GM19467 (cell line): ENCODE data around the gene RAP1GAP2.
"Not testable (repeated sequence)": the region's sequence is repeated elsewhere in the genome, so short reads cannot be mapped to it uniquely, and the experiment has no call there.

Experiments used
- ATAC-seq: cut with Tn5 transposase; IDR thresholded peaks from one replicate; pipeline ENCODE4 v1.9.1; 2021; ENCODE audit warnings: mild to moderate bottlenecking, moderate library complexity; ENCODE audit not compliant: unreplicated experiment

Gene RAP1GAP2

GRCh38 chr17:3015890-3016289 lies 219.7 kb downstream of the RAP1GAP2 start:
- ATAC-seq: no peak

- no peak for ATAC-seq
Measured at GRCh38 chr17:3017936-3018335, 221.7 kb downstream of the RAP1GAP2 start.

DNA sequence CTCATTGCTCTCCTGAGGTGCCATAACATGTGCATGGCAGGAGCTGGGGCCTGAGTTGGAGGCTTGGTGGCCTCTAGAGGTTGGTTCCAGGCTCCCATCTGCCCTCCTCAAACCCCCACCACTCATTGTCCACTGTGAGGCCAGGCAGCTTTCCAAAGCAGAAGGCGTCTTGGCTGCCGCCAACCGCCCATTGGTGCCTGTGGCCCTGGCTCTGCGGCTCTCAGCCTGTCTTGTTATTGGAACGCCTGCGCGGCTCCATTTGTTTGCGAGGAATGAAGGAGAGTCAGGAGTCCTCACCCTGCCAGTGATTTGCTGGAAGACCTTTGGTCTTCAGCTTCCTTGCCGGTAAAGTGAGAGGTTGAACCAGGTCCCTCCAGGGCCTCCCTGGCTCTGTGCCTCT lies 223.5 kb downstream of the RAP1GAP2 start:
- no peak for ATAC-seq

DNA sequence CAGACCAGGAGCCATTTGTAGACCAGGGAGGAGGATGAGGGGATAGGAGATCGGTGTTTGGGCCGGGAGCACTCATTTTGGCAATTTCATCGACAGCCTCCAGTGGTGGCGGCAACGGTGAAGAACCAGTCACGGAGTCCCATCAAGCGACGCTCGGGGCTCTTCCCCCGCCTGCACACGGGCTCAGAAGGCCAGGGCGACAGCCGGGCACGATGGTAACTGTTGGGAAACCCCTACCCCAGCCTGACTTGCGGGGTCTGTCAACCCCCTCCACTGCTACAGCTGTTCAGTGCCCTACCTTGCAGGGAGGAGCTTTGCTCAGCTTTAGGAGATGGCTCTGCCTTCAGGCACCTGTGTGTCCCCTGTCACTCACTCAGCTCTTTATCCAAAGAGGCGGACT lies 224.1 kb downstream of the RAP1GAP2 start:
- no peak for ATAC-seq

- no peak for ATAC-seq
Measured at GRCh38 chr17:3022197-3022596, 226.0 kb downstream of the RAP1GAP2 start.

DNA sequence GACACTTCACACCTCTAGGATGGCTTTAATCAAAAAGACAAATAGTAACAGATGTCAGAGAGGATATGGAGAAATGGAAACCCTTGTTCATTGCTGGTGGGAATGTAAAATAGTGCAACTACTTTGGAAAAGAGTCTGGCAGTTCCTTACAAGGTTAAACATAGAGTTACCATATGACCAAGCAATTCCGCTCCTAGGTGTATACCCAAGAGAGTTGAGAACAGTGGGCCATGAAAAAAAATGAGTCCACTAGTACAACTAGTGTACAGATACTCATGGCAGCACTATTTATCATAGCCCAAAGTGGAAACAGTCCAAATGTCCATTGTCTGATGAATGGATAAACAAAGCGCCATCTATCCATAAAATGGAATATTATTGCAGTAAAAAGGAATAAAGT lies 228.1 kb downstream of the RAP1GAP2 start:
- ATAC-seq: no peak

DNA sequence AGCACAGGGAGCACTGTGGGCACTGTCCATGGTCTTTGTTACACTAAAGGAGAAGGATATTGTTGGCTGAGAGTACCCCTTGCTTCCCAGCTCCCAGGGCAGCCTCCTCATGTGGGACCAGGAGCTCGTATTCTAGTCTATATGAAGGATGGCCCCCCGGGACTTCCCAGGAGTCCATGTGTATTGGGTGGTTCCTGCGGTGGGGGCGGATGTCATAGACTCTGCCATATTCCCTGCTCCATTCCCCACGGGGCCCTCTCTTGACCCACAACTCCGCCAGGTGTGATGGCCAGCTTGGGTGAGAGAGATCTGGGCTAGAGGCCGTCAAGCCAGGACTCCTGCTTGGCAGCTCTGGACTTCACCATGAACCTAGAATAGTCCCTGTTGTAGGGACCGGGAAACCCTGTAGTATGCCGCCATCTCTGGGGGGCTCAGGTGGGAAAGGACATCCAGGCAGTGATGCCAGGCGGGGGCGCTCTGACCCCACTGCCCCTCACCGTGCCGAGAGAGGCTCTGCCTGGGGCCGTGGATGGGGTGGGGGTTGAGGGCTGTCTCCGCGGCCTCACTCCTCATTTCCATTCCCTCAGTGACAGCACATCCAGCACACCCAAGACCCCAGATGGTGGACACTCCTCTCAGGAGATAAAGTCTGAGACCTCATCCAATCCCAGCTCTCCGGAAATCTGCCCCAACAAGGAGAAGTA lies 229.3 kb downstream of the RAP1GAP2 start:
- no peak for ATAC-seq

- ATAC-seq: no peak
Measured at GRCh38 chr17:3026125-3026855, 230.1 kb downstream of the RAP1GAP2 start.

DNA sequence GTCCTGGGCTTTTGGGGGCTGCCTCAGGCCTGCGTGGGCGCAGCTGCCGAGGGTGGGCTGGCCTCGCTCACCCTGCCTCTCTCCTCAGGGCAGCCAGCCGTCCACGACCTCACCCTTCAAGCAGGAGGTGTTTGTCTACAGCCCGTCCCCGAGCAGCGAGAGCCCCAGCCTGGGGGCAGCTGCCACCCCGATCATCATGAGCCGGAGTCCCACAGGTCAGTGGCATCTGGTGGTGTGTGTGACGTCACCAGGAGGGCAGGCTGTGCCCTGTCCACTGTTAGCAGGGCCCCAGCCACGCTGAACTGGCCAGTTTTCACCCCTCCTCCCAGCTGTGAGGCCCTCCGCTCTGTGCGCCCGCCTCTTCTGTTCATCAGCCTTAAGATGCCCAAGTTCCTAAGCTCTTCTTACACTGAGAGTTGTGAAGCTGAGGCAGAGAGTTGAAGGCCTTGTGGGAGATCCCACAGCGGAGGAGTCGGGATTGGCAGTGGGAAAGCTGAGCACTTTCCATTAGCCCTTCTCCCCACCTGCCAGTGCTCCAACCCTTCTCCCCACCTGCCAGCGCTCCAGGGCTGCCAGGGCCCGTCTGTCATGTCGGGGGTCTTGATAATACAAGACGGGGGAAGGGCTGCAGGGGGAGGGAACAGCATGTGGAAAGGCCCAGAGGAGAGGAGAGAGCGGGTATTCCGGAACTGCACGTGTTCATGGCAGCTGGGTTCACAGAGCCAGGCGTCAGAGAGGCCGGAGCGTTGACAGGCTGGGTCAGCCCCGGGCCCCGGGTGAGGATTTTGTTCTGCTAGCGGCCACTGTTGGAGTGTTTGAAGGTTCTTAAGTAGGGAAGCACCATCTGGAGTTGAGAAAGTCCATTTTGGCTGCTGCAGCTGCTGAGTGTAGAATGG lies 230.9 kb downstream of the RAP1GAP2 start:
- ATAC-seq: no peak

- no peak for ATAC-seq
Measured at GRCh38 chr17:3027786-3028532, 231.7 kb downstream of the RAP1GAP2 start.

DNA sequence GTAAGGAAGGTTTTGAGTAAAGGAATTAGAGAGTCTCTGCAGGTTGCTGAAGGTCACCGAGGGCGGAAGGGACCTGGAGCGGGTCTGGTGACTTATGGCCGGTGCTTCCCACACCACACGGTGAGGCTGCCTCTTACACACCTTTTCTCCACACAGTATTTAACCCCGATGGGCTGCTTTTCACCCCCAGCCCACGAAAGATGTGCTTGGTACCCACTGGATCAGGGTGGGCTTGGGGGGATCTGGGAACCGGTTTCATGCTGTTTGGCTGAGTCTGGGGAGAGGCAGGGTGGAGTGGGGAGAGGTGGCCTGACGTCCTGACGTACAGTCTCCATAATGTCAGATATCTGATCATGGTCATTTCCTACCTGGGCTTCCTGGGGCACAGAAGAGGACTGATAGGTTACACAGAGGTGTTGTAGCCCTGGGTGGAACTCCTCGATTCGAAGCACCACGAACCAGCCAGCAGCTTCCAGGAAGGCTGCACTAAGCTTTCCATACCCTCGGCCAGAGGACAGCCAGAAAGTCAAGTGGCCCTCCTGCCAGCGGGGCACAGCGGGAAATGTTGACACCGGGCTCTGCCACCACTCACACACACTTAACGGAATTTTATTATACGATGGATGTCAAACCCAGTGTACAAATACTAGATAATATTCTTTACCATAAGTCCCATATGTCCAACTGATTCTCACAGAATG lies 233.1 kb downstream of the RAP1GAP2 start:
- no peak for ATAC-seq

DNA sequence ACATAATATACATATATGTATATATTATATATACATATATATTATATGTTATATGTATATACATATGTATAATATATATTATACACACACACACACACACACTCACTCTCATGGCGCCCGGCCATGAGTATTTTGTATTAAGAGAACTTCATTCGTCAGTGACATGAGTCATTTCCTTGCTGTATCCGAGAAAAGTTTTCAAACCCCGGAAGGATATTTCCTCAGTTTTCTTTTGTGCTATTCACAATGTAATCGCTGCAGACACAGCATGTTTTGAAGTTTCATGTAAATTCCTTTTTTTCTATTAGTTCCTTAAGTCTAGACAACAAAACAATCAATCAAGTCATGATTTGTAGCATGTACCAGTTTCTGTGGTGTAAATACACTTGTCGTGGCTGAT lies 233.9 kb downstream of the RAP1GAP2 start:
- ATAC-seq: no peak

- ATAC-seq: not testable (repeated sequence)
Measured at GRCh38 chr17:3030852-3031470, 234.7 kb downstream of the RAP1GAP2 start.

GRCh38 chr17:3032258-3033247 lies 236.3 kb downstream of the RAP1GAP2 start:
- no peak for ATAC-seq

GRCh38 chr17:3033248-3033640 lies 237.0 kb downstream of the RAP1GAP2 start:
- no peak for ATAC-seq

GRCh38 chr17:3033741-3034577 lies 237.7 kb downstream of the RAP1GAP2 start:
- ATAC-seq: no peak

DNA sequence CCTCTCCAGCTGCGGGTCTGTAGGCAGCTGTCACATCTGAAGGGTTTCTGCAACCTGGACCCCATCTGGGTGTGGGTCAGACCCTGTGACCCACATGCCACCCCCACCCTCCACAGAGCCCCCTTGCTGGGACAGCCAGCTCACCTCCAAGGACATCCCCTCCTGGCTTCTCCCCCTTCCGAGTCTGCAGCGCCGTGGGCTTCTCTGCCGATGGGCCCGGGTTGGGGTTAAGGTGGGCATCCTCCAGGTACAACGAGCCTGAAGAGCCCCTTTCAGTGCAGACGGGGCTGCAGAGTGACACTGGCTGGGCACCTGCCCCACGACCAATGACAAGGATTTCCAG lies 238.3 kb downstream of the RAP1GAP2 start:
- ATAC-seq: no peak
